T-cell (primary cell): Measurements from ENCODE around the gene TCERG1L. TPM values are rescaled to one million over a fixed set of nuclear protein-coding genes. Genes with fewer than 3 reads are reported as not detected.

Source experiments
- ATAC-seq, 4 experiments: fragments of 200-7000 bp in 3 of 4; fragments of 150-1000 bp in 1 of 4; cut with Tn5 transposase; replicated peaks in 1 of 4; 1 replicate in 3 of 4; 2 replicates in 1 of 4; pipeline ENCODE4 v1.10.0; 2021; ENCODE audit warnings: moderate library complexity in 3 of 4, mild to moderate bottlenecking in 2 of 4, moderate number of reproducible peaks in 1 of 4
- CTCF ChIA-PET, 2 donors: fragments of 300-600 bp; sonication (Branson Sonifier 250); formaldehyde crosslinking; loops; one replicate each; lab custom pipeline; 2022; ENCODE audit warnings: antibody characterized with exemption in 2 of 2; lab: Charles Lee
- POLR2A ChIA-PET, 2 donors: fragments of 300-600 bp; sonication (Branson Sonifier 250); formaldehyde crosslinking; loops; one replicate each; lab custom pipeline; 2022; ENCODE audit warnings: antibody characterized with exemption in 2 of 2; lab: Charles Lee
- DNase-seq, 35 experiments: peaks; one replicate each; pipeline versions ENCODE4 v3.0.0 to v3.0.0-alpha.2; 2013 to 2023
- H3K27ac ChIP-seq: one replicate; pipeline ENCODE4 v1.5.1; 2013; ENCODE audit warnings: low read length
- H3K27me3 ChIP-seq, 2 experiments: replicated peaks in 1 of 2; 1 replicate in 1 of 2; 2 replicates in 1 of 2; pipeline versions ENCODE4 v1.6.1 to v1.7.0; 2013; ENCODE audit warnings: low read length in 1 of 2, mixed read lengths in 1 of 2; ENCODE audit not compliant: control insufficient read depth in 2 of 2, insufficient read depth in 2 of 2; ENCODE audit errors: extremely low read depth in 1 of 2
- H3K36me3 ChIP-seq, 2 donors: 1 replicate in 1 of 2; 2 replicates in 1 of 2; pipeline versions ENCODE4 v1.6.1 to v1.7.0; 2013; ENCODE audit warnings: low read length in 1 of 2; ENCODE audit not compliant: control insufficient read depth in 2 of 2, insufficient read depth in 1 of 2; ENCODE audit errors: extremely low read depth in 1 of 2
- H3K4me1 ChIP-seq, 2 experiments: 1 replicate in 1 of 2; 2 replicates in 1 of 2; pipeline versions ENCODE4 v1.6.1 to v1.7.0; 2013; ENCODE audit warnings: low read length in 2 of 2, mixed read lengths in 1 of 2; ENCODE audit not compliant: insufficient read depth in 2 of 2, control insufficient read depth in 1 of 2; ENCODE audit errors: extremely low read depth in 1 of 2
- H3K4me3 ChIP-seq, 2 donors: 1 replicate in 1 of 2; 2 replicates in 1 of 2; pipeline versions ENCODE4 v1.5.1 to v1.7.0; 2013; ENCODE audit warnings: mild to moderate bottlenecking in 2 of 2, low read length in 1 of 2, moderate library complexity in 1 of 2; ENCODE audit not compliant: control insufficient read depth in 1 of 2; ENCODE audit errors: extremely low read depth in 1 of 2
- H3K9me3 ChIP-seq: 2 replicates; pipeline ENCODE4 v1.7.0; 2013
- H3K27ac Mint-ChIP-seq, 2 donors: one replicate each; pipeline ENCODE4 v1.8.0; 2020 to 2021; ENCODE audit warnings: mild to moderate bottlenecking in 2 of 2, mixed read lengths in 2 of 2
- H3K27me3 Mint-ChIP-seq, 2 donors: one replicate each; pipeline ENCODE4 v1.8.0; 2021 to 2022; ENCODE audit warnings: mixed read lengths in 2 of 2
- H3K36me3 Mint-ChIP-seq: one replicate; pipeline ENCODE4 v1.8.0; 2021; ENCODE audit warnings: mixed read lengths
- H3K4me1 Mint-ChIP-seq, 3 donors: one replicate each; pipeline ENCODE4 v1.8.0; 2020 to 2022; ENCODE audit warnings: mixed read lengths in 3 of 3, mild to moderate bottlenecking in 1 of 3
- H3K4me3 Mint-ChIP-seq, 3 donors: one replicate each; pipeline ENCODE4 v1.8.0; 2020 to 2022; ENCODE audit warnings: mild to moderate bottlenecking in 3 of 3, mixed read lengths in 3 of 3, moderate library complexity in 3 of 3
- H3K9me3 Mint-ChIP-seq, 3 donors: one replicate each; pipeline ENCODE4 v1.8.0; 2020 to 2022; ENCODE audit warnings: mixed read lengths in 3 of 3
- whole genome bisulfite sequencing: methylation state at CpG from one replicate; pipeline ENCODE4 v1.1.5; 2013; ENCODE audit warnings: missing lambda C conversion rate; ENCODE audit not compliant: insufficient coverage; 5-methylcytosine and 5-hydroxymethylcytosine counted together
- total RNA-seq, 35 experiments: library from RNA in 6 of 35; stranded (reverse) in 6 of 35; fragments of 120-200 nt in 1 of 35; gene quantifications; one replicate each; pipeline versions ENCODE4 v1.2.1 to v1.2.4 and lab custom pipeline; 2013 to 2026

TCERG1L gene
- total RNA-seq, 5 donors from 2014 or later (not counting 1 experiment from before 2014, with no cell fraction given), result 0.13 to 0.29 (median 0.21) TPM; not detected in 1

- no peak for DNase-seq
- no peak for ATAC-seq
- Histone ChIP-seq H3K27me3 (peaks cover 0 to 9% of the 10 kb centered on the region in 2 experiments), H3K4me1 (no peaks in the 10 kb centered on the region), H3K36me3 (no peaks in the 10 kb centered on the region), H3K9me3 (no peaks in the 10 kb centered on the region), H3K4me3 (no peak overlapping the region), H3K27ac (no peak overlapping the region)
- H3K4me3 Mint-ChIP-seq, result no peak overlapping the region
- no peak overlapping the region for H3K27ac Mint-ChIP-seq
- H3K36me3 Mint-ChIP-seq, result no peaks in the 10 kb centered on the region
- peaks cover 0 to 4% (median 0%) of the 10 kb centered on the region in 3 donors for H3K9me3 Mint-ChIP-seq
- peaks cover 0 to 17% of the 10 kb centered on the region in 2 donors for H3K27me3 Mint-ChIP-seq
- ChIA-PET POLR2A (no interaction called here), CTCF (no interaction called here)
- WGBS, result 86% methylated on average over 3 of the region's 12 CpGs
- H3K4me1 Mint-ChIP-seq, result no peaks in the 10 kb centered on the region
Observed at GRCh38 chr10:131186547-131187253, 124.8 kb downstream of the TCERG1L start.

DNA sequence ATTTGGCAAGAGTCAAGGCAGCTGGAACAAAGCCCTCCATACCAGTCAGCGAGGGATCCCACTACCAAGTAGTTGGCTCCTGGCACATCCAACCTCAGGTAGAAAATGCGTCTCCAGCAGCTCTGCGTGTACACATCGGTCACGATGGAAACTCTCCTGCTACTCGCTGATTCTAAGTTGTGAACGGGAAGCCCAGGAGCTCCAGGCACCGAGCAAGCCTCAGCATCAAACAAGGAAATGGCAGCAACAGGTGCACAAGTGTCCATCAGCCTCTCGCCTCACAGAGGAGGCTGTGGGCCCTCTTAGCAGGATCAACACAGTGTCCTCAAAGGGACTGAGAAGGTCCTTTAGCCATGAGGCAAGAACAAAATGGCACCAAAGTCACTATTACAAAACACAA, 127.0 kb downstream of the TCERG1L start:
- H3K4me3 ChIP-seq, result no peak overlapping the region
- Mint-ChIP-seq H3K4me3 (no peak overlapping the region), H3K9me3 (peaks cover 0 to 4% (median 0%) of the 10 kb centered on the region in 3 donors), H3K36me3 (no peaks in the 10 kb centered on the region), H3K27me3 (peaks cover 0 to 15% of the 10 kb centered on the region in 2 donors), H3K4me1 (no peaks in the 10 kb centered on the region), H3K27ac (no peak overlapping the region)
- H3K9me3 ChIP-seq, result no peaks in the 10 kb centered on the region
- H3K4me1 ChIP-seq, result no peaks in the 10 kb centered on the region
- 81% methylated on average over 8 of the region's 9 CpGs for WGBS
- H3K27ac ChIP-seq, result no peak overlapping the region
- ChIA-PET POLR2A (no interaction called here), CTCF (no interaction called here)
- no peaks in the 10 kb centered on the region for H3K36me3 ChIP-seq
- ATAC-seq (no peak), DNase-seq (no peak)
- H3K27me3 ChIP-seq, result peaks cover 0 to 13% of the 10 kb centered on the region in 2 experiments

DNA sequence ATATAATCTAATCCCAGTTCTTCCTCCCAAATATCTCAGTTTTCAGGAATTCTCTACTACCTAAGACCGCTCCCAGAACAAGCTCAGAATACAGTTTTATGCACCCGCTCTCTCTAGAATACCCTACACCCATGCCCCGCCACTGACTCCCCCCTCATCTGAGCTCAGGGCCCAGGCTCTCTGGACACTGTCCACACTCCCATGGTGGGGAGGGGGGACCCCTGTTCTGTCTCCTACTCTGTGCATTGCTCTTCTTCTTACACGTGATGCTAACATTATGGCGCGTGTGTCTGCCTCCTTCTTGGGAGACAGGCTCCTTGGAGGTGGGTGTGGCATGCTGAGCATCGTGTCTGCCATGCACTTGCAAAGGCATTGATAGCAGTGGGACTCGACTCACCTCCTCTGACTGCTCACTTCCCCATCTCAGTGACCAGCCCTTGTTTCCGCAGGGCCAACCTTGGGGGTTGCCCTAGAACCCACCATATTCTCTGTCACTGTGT, 127.9 kb downstream of the TCERG1L start:
- Histone ChIP-seq H3K27ac (no peak overlapping the region), H3K9me3 (no peaks in the 10 kb centered on the region), H3K4me1 (no peaks in the 10 kb centered on the region), H3K27me3 (peaks cover 0 to 15% of the 10 kb centered on the region in 2 experiments), H3K36me3 (no peaks in the 10 kb centered on the region), H3K4me3 (no peak overlapping the region)
- Mint-ChIP-seq H3K27me3 (peaks cover 0 to 12% of the 10 kb centered on the region in 2 donors), H3K36me3 (no peaks in the 10 kb centered on the region), H3K27ac (no peak overlapping the region), H3K4me1 (no peaks in the 10 kb centered on the region), H3K9me3 (no peaks in the 10 kb centered on the region), H3K4me3 (no peak overlapping the region)
- CTCF ChIA-PET, result no interaction called here
- POLR2A ChIA-PET, result no interaction called here
- 84% methylated on average over 5 of the region's 9 CpGs for WGBS
- ATAC-seq (no peak), DNase-seq (no peak)

DNA sequence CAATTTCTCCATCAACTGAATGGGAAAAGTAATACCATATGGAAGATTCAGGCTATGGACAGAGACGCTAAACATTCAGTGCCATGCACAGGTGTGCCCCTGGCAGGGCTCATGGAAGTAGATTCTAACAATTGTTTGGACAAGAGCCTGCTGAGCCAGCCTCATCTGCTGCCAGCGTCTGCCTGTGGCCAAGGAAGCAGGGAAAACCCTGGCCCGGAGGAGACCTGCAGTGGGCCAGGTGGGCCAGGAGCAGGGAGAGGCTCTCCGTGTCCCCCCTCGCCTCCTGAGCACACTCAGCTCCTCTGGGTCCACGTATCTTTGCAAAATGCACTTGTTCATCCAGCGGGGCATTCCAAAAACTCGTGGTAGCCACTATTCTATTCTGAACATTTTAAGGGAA, 130.1 kb downstream of the TCERG1L start:
- Histone ChIP-seq H3K4me1 (no peaks in the 10 kb centered on the region), H3K36me3 (no peaks in the 10 kb centered on the region), H3K9me3 (no peaks in the 10 kb centered on the region), H3K4me3 (no peak overlapping the region), H3K27me3 (peaks cover 0 to 10% of the 10 kb centered on the region in 2 experiments), H3K27ac (no peak overlapping the region)
- Mint-ChIP-seq H3K4me1 (no peaks in the 10 kb centered on the region), H3K27me3 (peaks cover 0 to 12% of the 10 kb centered on the region in 2 donors), H3K4me3 (no peak overlapping the region), H3K27ac (no peak overlapping the region), H3K9me3 (no peaks in the 10 kb centered on the region), H3K36me3 (no peaks in the 10 kb centered on the region)
- CTCF ChIA-PET, result no interaction called here
- ATAC-seq (no peak), DNase-seq (no peak)
- 69% methylated on average over 8 of the region's 8 CpGs for WGBS
- POLR2A ChIA-PET, result no interaction called here

GRCh38 chr10:131180740-131181415, 130.6 kb downstream of the TCERG1L start:
- H3K36me3 Mint-ChIP-seq, result no peaks in the 10 kb centered on the region
- POLR2A ChIA-PET, result no interaction called here
- H3K27ac ChIP-seq, result no peak overlapping the region
- H3K4me1 ChIP-seq, result no peaks in the 10 kb centered on the region
- peaks cover 0 to 10% of the 10 kb centered on the region in 2 experiments for H3K27me3 ChIP-seq
- no peaks in the 10 kb centered on the region for H3K9me3 Mint-ChIP-seq
- CTCF ChIA-PET, result no interaction called here
- H3K27me3 Mint-ChIP-seq, result peaks cover 0 to 9% of the 10 kb centered on the region in 2 donors
- H3K27ac Mint-ChIP-seq, result no peak overlapping the region
- DNase-seq, result no peak
- no peak for ATAC-seq
- no peaks in the 10 kb centered on the region for H3K36me3 ChIP-seq
- WGBS, result 95% methylated on average over 10 of the region's 15 CpGs
- no peak overlapping the region for H3K4me3 Mint-ChIP-seq
- H3K9me3 ChIP-seq, result no peaks in the 10 kb centered on the region
- H3K4me3 ChIP-seq, result no peak overlapping the region
- no peaks in the 10 kb centered on the region for H3K4me1 Mint-ChIP-seq

GRCh38 chr10:131180086-131180485, 131.4 kb downstream of the TCERG1L start:
- no peak overlapping the region for H3K4me3 Mint-ChIP-seq
- no peaks in the 10 kb centered on the region for H3K4me1 Mint-ChIP-seq
- CTCF ChIA-PET, result no interaction called here
- peaks cover 0 to 9% of the 10 kb centered on the region in 2 donors for H3K27me3 Mint-ChIP-seq
- H3K36me3 ChIP-seq, result no peaks in the 10 kb centered on the region
- H3K4me3 ChIP-seq, result no peak overlapping the region
- peaks cover 0 to 10% of the 10 kb centered on the region in 2 experiments for H3K27me3 ChIP-seq
- no peaks in the 10 kb centered on the region for H3K36me3 Mint-ChIP-seq
- H3K9me3 ChIP-seq, result no peaks in the 10 kb centered on the region
- no peaks in the 10 kb centered on the region for H3K4me1 ChIP-seq
- ATAC-seq, result no peak
- no peak for DNase-seq
- 83% methylated on average over 5 of the region's 9 CpGs for WGBS
- H3K27ac ChIP-seq, result no peak overlapping the region
- H3K9me3 Mint-ChIP-seq, result no peaks in the 10 kb centered on the region
- POLR2A ChIA-PET, result no interaction called here
- H3K27ac Mint-ChIP-seq, result no peak overlapping the region
